HepG2 (cell line): Measurements from ENCODE around the gene F2RL3. TPM values are rescaled to one million over a fixed set of nuclear protein-coding genes. Genes with fewer than 3 reads are reported as not detected.

Experiments used
- ATAC-seq: fragments of 200-7000 bp; cut with Tn5 transposase; 3 replicates; pipeline ENCODE4 v1.9.1; 2020; ENCODE audit warnings: mild to moderate bottlenecking, moderate library complexity
- BruUV-seq: library from RNA; stranded (reverse); fragments of 400-500 nt; replicated peaks from 2 replicates; lab custom pipeline; 2021; lab: Mats Ljungman, UMichigan
- CTCF ChIA-PET: fragments of 300-600 bp; formaldehyde crosslinking; extraction: SDS; loops from one replicate; lab custom pipeline; 2021; ENCODE audit warnings: low total read pairs, inconsistent platforms, low intra/inter-chr PET ratio; lab: Yijun Ruan, JAX
- POLR2A ChIA-PET: fragments of 350-600 bp; sonication (Branson Sonifier 250); formaldehyde crosslinking; loops from one replicate; lab custom pipeline; 2020; ENCODE audit warnings: antibody characterized with exemption, inconsistent platforms; lab: Yijun Ruan, JAX
- DNase-seq: peaks from one replicate; pipeline ENCODE4 v3.0.0-alpha.2; 2015; ENCODE audit warnings: low spot score
- FAIRE-seq: peaks from 3 replicates; lab custom pipeline; 2011; peaks lifted over from hg19 to GRCh38; lab: Jason Lieb, UNC
- H2AFZ ChIP-seq: one replicate; pipeline ENCODE4 v1.6.1; 2011; ENCODE audit warnings: low read length, inconsistent platforms
- H3K27ac ChIP-seq: fragments of 300-600 bp; 3 replicates; pipeline ENCODE4 v1.8.0; 2011; ENCODE audit warnings: mixed run types, mild to moderate bottlenecking, mixed read lengths, low read length, inconsistent platforms; ENCODE audit not compliant: insufficient read depth; ENCODE audit errors: extremely low read length
- H3K27me3 ChIP-seq, 2 experiments: fragments of 200-600 bp in 1 of 2; 2 replicates in 1 of 2; 3 replicates in 1 of 2; pipeline versions ENCODE4 v1.6.0 to v1.8.0; 2011; ENCODE audit warnings: low read length in 2 of 2, mild to moderate bottlenecking in 2 of 2, moderate library complexity in 2 of 2, inconsistent platforms in 1 of 2; ENCODE audit not compliant: insufficient read depth in 2 of 2, control insufficient read depth in 1 of 2
- H3K36me3 ChIP-seq, 2 experiments: fragments of 200-600 bp in 1 of 2; replicated peaks in 1 of 2; 2 replicates in 1 of 2; 3 replicates in 1 of 2; pipeline versions ENCODE4 v1.5.1 to v1.8.0; 2011; ENCODE audit warnings: low read length in 2 of 2, inconsistent platforms in 1 of 2; ENCODE audit not compliant: insufficient read depth in 2 of 2, control insufficient read depth in 1 of 2
- H3K4me1 ChIP-seq: 2 replicates; pipeline ENCODE4 v1.5.1; 2012; ENCODE audit warnings: low read length, inconsistent platforms; ENCODE audit not compliant: insufficient read depth
- H3K4me2 ChIP-seq: 2 replicates; pipeline ENCODE4 v1.6.0; 2011; ENCODE audit warnings: low read depth, low read length, inconsistent platforms
- H3K4me3 ChIP-seq, 3 experiments: fragments of 200-600 bp in 1 of 3; sonication (generic), shearing (Covaris generic) in 1 of 3; replicated peaks in 1 of 3; 2 replicates each; pipeline ENCODE4 v1.5.1; 2011 to 2016; ENCODE audit warnings: low read length in 3 of 3, inconsistent platforms in 2 of 3, low read depth in 2 of 3, mild to moderate bottlenecking in 2 of 3, control low read depth in 1 of 3, mixed read lengths in 1 of 3; ENCODE audit not compliant: insufficient read depth in 1 of 3
- H3K79me2 ChIP-seq: one replicate; pipeline ENCODE4 v1.6.1; 2011; ENCODE audit warnings: low read length, inconsistent platforms; ENCODE audit not compliant: insufficient read depth
- H3K9ac ChIP-seq: 2 replicates; pipeline ENCODE4 v1.6.0; 2011; ENCODE audit warnings: mild to moderate bottlenecking, low read depth, low read length, inconsistent platforms; ENCODE audit not compliant: insufficient read depth
- H3K9me3 ChIP-seq: 2 replicates; pipeline ENCODE4 v1.5.1; 2012; ENCODE audit warnings: mild to moderate bottlenecking, low read length
- H4K20me1 ChIP-seq: 2 replicates; pipeline ENCODE4 v1.6.0; 2011; ENCODE audit warnings: inconsistent platforms, mild to moderate bottlenecking, low read length, moderate library complexity; ENCODE audit not compliant: insufficient read depth
- GFI1 ChIP-seq: sonication (generic); formaldehyde crosslinking; IDR thresholded peaks from 2 replicates; pipeline ENCODE4 v1.5.0; 2020; ENCODE audit warnings: missing genetic modification reagents, mild to moderate bottlenecking, borderline replicate concordance
- NCOR1 ChIP-seq: fragments of 200-600 bp; sonication (generic); IDR thresholded peaks from 2 replicates; pipeline ENCODE4 v1.7.0; 2017; ENCODE audit warnings: antibody characterized with exemption, low read length, borderline replicate concordance
- PHB2 ChIP-seq: fragments of 450-650 bp; IDR thresholded peaks from 2 replicates; pipeline ENCODE4 v1.6.1; 2018; ENCODE audit not compliant: partially characterized antibody
- POLR2AphosphoS5 ChIP-seq: IDR thresholded peaks from 2 replicates; pipeline ENCODE4 v1.6.1; 2012; ENCODE audit warnings: low read depth, low read length
- RBAK ChIP-seq: sonication (generic); formaldehyde crosslinking; IDR thresholded peaks from 2 replicates; pipeline ENCODE4 v1.5.1; 2020; ENCODE audit warnings: mild to moderate bottlenecking, missing genetic modification reagents
- RCOR2 ChIP-seq: IDR thresholded peaks from 2 replicates; pipeline ENCODE4 v1.6.1; 2016; ENCODE audit warnings: missing biosample characterization, missing genetic modification reagents
- TFDP2 ChIP-seq: sonication (generic); formaldehyde crosslinking; IDR thresholded peaks from 2 replicates; pipeline ENCODE4 v1.4.0; 2020; ENCODE audit warnings: missing genetic modification reagents
- ZBTB38 ChIP-seq: sonication (generic); formaldehyde crosslinking; IDR thresholded peaks from 2 replicates; pipeline ENCODE4 v1.5.1; 2020; ENCODE audit warnings: mild to moderate bottlenecking, missing genetic modification reagents
- ZNF136 ChIP-seq: sonication (generic); formaldehyde crosslinking; IDR thresholded peaks from 2 replicates; pipeline ENCODE4 v1.8.1; 2022; ENCODE audit warnings: low read depth, mild to moderate bottlenecking, moderate library complexity, missing genetic modification reagents
- ZNF503 ChIP-seq: sonication (generic); formaldehyde crosslinking; IDR thresholded peaks from 2 replicates; pipeline ENCODE4 v1.4.0; 2020; ENCODE audit warnings: missing genetic modification reagents
- ZNF816 ChIP-seq: sonication (generic); formaldehyde crosslinking; IDR thresholded peaks from 2 replicates; pipeline ENCODE4 v1.8.0; 2022; ENCODE audit warnings: missing genetic modification reagents, mild to moderate bottlenecking, borderline replicate concordance
- WGBS: methylation state at CpG from one replicate; pipeline ENCODE4 v1.1.6; 2017; ENCODE audit warnings: low lambda C conversion rate; 5-methylcytosine and 5-hydroxymethylcytosine counted together
- in situ Hi-C: cut with HindIII; loops from 2 replicates; pipeline ENCODE4 v1.10.0; 2017; ENCODE audit warnings: low pct_unique_long_range_greater_than_20kb; ENCODE audit not compliant: extremely low pct_ligation_motif_present
- intact Hi-C: fragments of 100-400 bp; cut with micrococcal nuclease; formaldehyde crosslinking; loops from one replicate; pipeline ENCODE4 v1.10.0; 2022; ENCODE audit not compliant: unreplicated experiment
- polyA plus RNA-seq, 8 experiments: library from polyadenylated mRNA; depleted of rRNA in 3 of 8; stranded (reverse) in 7 of 8; unstranded in 1 of 8; fragments of >200 nt; fragmentation: Illumina TruSeq in 4 of 8; extraction: Trizol in 4 of 8; gene quantifications; 2 replicates each; pipeline versions ENCODE4 v1.2.1 to v1.2.3, GENCODE V29; 2011 to 2016; ENCODE audit warnings: low read depth in 4 of 8, missing spikeins in 1 of 8, mixed read lengths in 1 of 8; ENCODE audit not compliant: insufficient read depth in 1 of 8
- total RNA-seq, 5 experiments: library from RNA; depleted of rRNA; stranded (reverse); fragments of >200 nt; fragmentation: Illumina TruSeq; extraction: Trizol; gene quantifications; 2 replicates each; pipeline ENCODE4 v1.2.3, GENCODE V29; 2016; ENCODE audit warnings: low read depth in 1 of 5

The F2RL3 gene
- total and polyA plus RNA-seq, 2 of the 13 experiments (the other 11 are each of a cell fraction or from before 2014, with no cell fraction given), result not detected

- DNase-seq, result no peak
- 11% methylated on average over 4 of the region's 4 CpGs for WGBS
- no peak overlapping the region for H3K9ac ChIP-seq
- BruUV-seq, result no TSS peak
- in situ Hi-C loops (no loop called here), intact Hi-C loops (no loop called here)
- H3K4me1 ChIP-seq, result no peaks in the 10 kb centered on the region
- no peak overlapping the region for H2AFZ ChIP-seq
- H3K4me2 ChIP-seq, result no peak overlapping the region
- POLR2A ChIA-PET, result no interaction called here
- TF ChIP-seq ZBTB38 (CRISPR knock-in tag) (no peak), RBAK (peak; percentile 77; the same call in 1 of the 2 replicates)
- no peaks in the 10 kb centered on the region for H3K9me3 ChIP-seq
- no peak overlapping the region for H3K4me3 ChIP-seq
- H4K20me1 ChIP-seq, result no peaks in the 10 kb centered on the region
- CTCF ChIA-PET, result no interaction called here
- no peak for ATAC-seq
- H3K27me3 ChIP-seq, result peaks cover 0 to 15% of the 10 kb centered on the region in 2 experiments; a peak in 3 of 5 replicates
- H3K36me3 ChIP-seq, result no peaks in the 10 kb centered on the region
- no peaks in the 10 kb centered on the region for H3K79me2 ChIP-seq
- no peak overlapping the region for H3K27ac ChIP-seq
- FAIRE-seq, result no peak
Measured at GRCh38 chr19:16919496-16919895, 30.7 kb downstream of the F2RL3 start.

GRCh38 chr19:16920816-16921529 lies 32.2 kb downstream of the F2RL3 start:
- no peak for DNase-seq

More at GRCh38 chr19:16920816-16921529, 32.2 kb downstream of the F2RL3 start:
- FAIRE-seq (no peak), ATAC-seq (no peak)
- POLR2A ChIA-PET, result no interaction called here
- Histone ChIP-seq H3K27me3 (peaks cover 0 to 15% of the 10 kb centered on the region in 2 experiments; a peak in 3 of 5 replicates), H3K79me2 (no peaks in the 10 kb centered on the region), H3K4me3 (no peak overlapping the region), H3K9ac (no peak overlapping the region), H2AFZ (no peak overlapping the region), H3K27ac (no peak overlapping the region), H4K20me1 (no peaks in the 10 kb centered on the region), H3K36me3 (no peaks in the 10 kb centered on the region), H3K4me2 (no peak overlapping the region), H3K9me3 (no peaks in the 10 kb centered on the region), H3K4me1 (no peaks in the 10 kb centered on the region)
- in situ Hi-C loops, result no loop called here
- TF ChIP-seq ZNF816 (CRISPR knock-in tag) (no peak), ZNF136 (no peak), RCOR2 (CRISPR knock-in tag) (no peak), PHB2 (no peak), NCOR1 (no peak), ZNF503 (CRISPR knock-in tag) (no peak), TFDP2 (CRISPR knock-in tag) (no peak), GFI1 (no peak), POLR2AphosphoS5 (no peak)
- no TSS peak for BruUV-seq
- intact Hi-C loops, result no loop called here
- 23% methylated on average over 7 of the region's 12 CpGs for WGBS
- CTCF ChIA-PET, result no interaction called here
